NCI-H2029 treated with DMSO at 0.1 percent for 48 hours (cell line): ENCODE measurements around the gene MTFR1L.

ENCODE experiments used
- DNase-seq: peaks from one replicate; lab custom pipeline; 2025; lab: John Stamatoyannopoulos, UW

Gene MTFR1L

DNA sequence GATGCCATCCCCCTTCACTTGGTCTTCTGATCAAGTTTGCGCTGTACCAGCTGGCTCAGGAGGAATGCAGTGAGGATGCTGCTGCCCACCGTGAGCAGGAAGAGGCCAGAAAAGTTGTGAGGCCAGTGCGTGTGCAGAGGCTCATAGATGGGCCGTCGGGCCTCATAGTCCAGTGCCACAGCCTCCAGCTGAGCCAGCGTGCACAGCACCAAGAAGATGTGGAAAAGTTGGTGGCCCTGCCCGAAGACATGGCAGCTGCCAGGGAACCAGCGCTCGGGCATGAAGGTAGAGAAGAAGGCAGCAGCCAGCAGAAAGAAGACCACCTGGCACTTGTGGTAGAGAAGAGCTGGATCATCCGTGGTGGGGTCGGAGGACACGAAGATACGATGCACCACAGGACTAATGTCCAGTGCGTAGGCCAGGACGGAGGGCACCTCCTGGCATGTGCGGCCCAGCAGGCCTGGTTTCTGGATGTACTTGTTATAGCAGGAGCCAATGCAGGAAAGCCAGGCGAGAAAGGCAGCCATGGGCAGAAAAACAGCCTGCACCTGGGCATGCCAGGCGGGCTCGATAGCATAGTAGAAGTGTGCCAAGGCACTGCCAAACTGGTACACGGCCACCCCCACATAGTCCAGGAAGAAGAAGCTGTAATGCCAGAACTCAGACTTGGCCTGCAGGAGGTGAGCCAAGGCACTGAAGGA lies 43.2 kb downstream of the MTFR1L start:
- no peak for DNase-seq

DNA sequence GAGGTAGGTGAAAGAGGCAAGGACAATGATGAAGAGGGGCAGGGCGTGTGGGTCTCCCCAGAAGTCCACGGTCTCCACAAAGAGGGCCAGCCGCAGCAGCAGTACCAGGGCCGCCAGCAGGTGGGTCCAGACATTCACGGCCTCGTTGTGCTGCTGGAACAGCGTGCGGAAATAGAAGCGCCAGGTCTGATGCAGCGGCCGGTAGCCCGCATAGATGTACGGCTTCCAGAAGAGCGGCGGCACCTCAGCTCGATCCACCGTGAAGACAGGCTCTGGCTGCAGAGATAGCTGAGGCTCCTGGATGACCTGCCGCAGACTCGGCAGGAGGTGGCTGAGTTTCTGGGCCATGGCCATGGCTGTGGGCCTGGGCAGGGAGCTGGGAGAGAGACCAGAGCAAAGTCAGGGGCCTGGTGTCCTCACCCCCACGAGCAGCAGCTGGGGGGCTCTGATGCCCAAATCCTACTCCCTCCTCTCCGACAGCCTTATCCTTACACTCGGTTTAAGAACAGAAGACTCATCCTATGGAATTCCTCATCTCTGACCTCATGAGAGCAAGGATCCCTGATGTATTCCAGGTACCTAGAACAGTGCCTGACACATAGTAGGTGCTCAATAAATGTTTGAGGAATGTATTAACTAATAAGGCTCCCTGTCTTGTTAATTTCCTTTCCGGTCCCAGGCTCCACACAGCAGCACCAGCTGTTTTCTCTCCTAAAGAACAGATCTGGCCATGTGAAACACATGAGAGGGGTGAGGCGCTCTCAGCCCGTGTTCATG lies 43.9 kb downstream of the MTFR1L start:
- no peak for DNase-seq

DNA sequence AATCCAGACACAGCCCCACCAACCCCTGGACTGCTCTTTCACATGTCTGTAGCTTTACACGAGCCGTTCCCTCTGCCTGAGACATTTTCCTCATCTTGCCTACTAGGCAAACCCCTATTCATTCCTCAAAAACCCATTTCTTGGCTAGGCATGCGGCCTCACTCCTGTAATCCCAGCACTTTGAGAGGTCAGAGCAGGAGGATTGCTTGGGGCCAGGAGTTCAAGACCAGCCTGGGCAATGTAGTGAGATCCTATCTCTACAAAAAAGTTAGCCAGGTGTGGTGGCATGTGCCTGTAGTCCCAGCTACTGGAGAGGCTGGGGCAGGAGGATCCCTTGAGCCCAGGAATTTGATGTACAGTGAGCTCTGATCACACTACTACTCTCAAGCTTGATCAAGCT lies 44.7 kb downstream of the MTFR1L start:
- no peak for DNase-seq

DNA sequence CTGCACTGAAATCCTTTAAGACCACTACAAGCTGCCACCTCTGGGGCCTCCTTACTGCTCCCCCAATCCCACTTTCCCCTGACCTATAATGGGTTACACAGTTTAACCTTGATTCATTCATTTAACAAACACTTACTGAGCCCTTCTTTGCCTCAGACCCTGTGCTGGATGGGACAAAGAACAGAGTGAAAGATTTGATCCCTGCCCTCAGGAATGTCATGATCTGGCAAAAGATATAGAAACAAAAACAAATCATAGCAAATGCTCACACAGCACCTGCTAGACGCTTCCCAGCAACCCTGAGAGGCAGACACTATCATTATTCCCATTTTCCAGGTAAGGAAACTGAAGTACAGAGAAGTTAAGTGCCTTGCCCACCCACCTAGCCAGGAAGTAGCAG lies 46.5 kb downstream of the MTFR1L start:
- DNase-seq, result no peak

GRCh38 chr1:25867210-25867991 lies 47.6 kb downstream of the MTFR1L start:
- no peak for DNase-seq

- DNase-seq, result no peak
Observed at GRCh38 chr1:25869909-25870606, 50.3 kb downstream of the MTFR1L start.

GRCh38 chr1:25870614-25871013 lies 50.9 kb downstream of the MTFR1L start:
- no peak for DNase-seq

GRCh38 chr1:25871086-25871703 lies 51.4 kb downstream of the MTFR1L start:
- no peak for DNase-seq

DNA sequence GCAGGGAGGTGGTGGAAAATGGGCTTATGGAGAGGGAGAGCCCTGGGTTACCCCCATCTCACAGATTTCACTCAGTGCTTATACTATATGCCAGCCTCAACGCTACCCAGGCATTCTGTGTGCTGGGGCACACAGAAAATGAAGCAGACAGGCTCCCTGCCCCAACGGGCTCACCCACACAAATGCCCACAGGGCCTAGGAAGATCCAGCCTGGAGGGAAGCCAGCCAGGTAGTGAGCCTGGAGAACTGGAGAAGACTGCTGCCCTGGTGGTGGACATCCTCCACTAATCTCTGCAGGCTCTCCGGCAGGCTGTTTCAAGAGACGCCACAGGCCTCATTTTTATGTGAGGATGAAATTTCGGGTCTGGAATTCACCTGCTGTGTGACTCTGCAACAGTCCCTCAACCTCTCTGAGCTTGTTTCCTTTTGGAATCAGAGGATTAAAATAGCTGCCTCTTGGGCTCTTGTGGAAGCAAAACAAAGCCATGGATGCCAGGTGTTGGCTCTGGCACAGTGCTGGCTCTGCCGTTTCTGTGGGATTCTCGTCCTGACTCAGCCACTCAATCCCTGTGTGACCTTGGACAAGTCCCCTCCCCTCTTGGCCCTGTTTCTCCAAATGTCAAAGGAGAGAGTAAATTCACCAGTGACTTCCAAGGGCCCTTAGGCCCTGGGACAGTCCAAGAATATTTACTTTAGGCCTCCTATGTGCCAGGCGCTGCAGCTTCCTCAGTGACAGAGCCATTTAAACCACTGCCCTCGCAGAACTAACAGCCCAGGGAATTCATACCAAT lies 52.1 kb downstream of the MTFR1L start:
- DNase-seq, result no peak

GRCh38 chr1:25872713-25873112 lies 53.0 kb downstream of the MTFR1L start:
- no peak for DNase-seq

DNA sequence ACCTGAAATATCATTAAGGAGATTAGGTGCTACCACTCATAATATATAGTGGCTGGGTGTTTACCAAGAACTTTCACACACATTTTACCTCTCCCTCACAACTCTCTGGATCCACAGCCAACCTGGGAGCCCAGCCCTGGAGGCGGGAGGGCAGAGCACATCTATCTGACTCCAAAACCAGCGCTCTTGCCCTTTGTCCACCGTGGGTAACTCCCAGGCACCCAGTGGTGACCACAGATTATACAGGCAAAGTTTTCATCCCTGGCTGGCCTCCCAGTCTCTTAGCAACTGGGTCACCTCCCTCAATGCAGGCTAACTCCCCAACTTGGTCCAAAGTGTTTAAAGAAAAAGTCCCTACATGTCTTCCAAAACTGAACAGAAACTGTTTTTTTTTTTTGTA lies 53.4 kb downstream of the MTFR1L start:
- DNase-seq, result no peak

GRCh38 chr1:25874209-25874608 lies 54.5 kb downstream of the MTFR1L start:
- no peak for DNase-seq

GRCh38 chr1:25874635-25875153 lies 54.9 kb downstream of the MTFR1L start:
- DNase-seq, result no peak

DNA sequence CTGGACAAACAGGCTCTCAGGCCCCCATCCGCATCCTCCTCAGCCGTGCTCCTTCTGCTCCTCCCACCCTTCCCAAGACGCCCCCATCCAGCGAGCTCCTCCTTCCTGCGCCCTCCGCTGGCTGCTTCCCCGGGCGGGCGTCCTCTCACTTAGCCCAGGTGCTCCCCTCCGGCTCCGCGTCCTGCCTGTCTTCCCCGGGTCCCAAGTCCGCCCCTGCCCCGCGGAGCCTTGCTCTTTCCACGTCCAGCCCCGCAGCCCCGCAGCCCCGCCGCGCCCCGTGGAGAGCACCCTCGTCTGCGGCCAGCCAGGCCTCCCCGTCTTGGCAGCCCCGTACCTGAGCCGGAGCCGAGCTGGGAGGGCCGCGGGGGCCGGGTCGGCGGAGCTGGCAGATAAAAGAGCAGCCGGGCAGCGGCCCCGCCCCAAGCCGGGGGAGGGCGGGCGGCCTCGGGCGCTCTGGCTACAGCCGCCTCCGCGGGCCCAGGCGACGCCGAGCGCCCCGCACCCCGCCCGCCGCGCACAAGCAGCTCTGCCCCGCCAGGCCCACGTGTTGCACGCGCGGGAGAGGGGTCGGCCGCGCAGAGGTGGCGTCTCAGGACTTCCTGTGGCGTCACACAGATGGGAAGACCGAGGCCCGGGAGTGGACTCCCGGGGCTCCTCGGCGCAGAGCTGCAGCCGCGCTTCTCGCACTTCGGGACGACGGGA lies 55.6 kb downstream of the MTFR1L start, which contains the start of gene PAQR7:
PAQR7 (minus strand) TSS at position 555 of the 702 bp plus-strand sequence. CDS start 11,869 bp downstream, outside the sequence.
- peak; percentile 34 for DNase-seq

DNA sequence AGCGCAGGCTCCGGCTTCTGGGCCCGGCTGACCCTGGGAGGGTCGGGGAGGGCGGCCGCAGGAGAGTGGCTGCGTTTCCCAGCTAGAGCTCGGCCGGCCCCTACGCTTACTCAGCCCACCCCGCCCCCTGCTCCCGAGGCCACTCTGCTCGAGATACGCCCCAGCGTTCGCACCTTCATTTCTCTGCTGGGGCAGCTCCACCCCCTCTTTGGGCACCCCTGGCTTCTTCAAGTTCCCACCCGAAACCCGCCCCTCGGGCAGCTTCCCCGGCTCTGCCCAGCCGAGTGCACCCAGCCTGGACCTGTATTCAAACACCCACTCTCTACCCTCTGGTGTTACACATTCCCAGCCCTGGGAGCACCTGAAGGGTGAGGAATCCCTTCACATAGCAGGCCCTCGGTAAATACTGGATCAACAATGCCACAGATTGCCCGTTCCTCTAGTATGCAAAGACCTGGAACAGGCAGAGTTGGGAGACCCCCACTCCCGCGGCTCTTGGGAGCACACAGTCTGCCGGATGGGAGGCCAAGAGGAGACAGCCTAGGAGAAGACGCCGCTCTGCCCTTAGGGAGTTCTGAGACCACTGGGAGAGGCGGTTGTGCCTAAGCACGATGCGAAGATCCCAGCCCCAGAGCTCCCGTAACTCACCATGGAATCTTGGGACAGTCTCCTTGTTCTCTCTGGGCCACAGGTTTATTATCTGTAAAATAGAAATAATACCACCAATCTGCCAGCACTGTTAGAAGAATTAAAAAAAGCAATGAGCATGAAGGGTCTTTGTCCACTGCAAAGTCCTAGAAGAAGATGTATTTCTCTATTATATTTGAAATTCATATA lies 56.3 kb downstream of the MTFR1L start:
- no peak for DNase-seq

DNA sequence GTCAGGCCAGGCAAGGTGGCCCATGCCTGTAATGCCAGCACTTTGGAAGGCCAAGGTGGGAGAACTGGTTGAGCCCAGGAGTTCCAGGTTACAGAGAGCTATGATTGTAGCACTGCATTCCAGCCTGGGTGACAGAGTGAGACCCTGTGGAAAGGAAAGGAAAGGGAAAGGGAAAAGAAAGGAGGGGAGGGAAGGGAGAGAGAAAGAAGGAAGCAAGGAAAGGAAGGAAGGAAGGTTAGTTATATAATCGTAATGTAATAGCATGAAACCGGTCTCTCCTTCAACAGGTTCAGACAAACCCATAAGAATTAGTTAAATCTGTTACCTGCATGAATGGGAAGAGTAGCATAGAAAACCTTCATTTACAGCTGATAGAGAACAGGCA lies 56.9 kb downstream of the MTFR1L start:
- no peak for DNase-seq

GRCh38 chr1:25877155-25877554 lies 57.4 kb downstream of the MTFR1L start:
- no peak for DNase-seq

GRCh38 chr1:25878690-25879089 lies 58.9 kb downstream of the MTFR1L start:
- no peak for DNase-seq

- no peak for DNase-seq
Observed at GRCh38 chr1:25879675-25880074, 59.9 kb downstream of the MTFR1L start.
